ENCODE results near the gene STXBP6.

DNA sequence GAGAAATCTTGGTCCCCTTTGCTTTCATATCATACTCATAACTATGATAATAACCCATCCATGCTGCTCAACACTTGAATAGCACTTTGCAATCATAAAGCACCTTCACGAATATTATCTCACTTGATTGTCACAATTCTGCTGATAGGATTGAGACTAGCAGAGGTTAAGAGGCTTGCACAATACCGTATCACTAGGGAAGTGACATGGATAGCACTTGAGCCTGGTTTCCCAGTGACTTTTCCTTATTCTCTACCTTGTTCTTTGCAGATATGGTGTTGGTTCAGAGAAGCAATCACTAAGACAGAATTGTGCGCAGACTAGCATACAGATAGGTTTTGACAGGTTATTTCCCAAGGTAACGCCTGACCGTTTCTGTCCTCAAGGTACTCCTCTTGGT, 229.3 kb downstream of the STXBP6 start:
- TF ChIP-seq, protein P1, sequence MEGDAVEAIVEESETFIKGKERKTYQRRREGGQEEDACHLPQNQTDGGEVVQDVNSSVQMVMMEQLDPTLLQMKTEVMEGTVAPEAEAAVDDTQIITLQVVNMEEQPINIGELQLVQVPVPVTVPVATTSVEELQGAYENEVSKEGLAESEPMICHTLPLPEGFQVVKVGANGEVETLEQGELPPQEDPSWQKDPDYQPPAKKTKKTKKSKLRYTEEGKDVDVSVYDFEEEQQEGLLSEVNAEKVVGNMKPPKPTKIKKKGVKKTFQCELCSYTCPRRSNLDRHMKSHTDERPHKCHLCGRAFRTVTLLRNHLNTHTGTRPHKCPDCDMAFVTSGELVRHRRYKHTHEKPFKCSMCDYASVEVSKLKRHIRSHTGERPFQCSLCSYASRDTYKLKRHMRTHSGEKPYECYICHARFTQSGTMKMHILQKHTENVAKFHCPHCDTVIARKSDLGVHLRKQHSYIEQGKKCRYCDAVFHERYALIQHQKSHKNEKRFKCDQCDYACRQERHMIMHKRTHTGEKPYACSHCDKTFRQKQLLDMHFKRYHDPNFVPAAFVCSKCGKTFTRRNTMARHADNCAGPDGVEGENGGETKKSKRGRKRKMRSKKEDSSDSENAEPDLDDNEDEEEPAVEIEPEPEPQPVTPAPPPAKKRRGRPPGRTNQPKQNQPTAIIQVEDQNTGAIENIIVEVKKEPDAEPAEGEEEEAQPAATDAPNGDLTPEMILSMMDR (IDR thresholded peaks at IDR 0.05), result no peak
- no peak for TF ChIP-seq POLR2A (IDR thresholded peaks at IDR 0.05)
